NCI-H1930 (cell line): ENCODE measurements around the gene DCAF8.

ENCODE experiments used
- DNase-seq, 2 experiments: peaks; one replicate each; lab custom pipeline; 2025; lab: John Stamatoyannopoulos, UW

The DCAF8 gene

GRCh38 chr1:160204526-160205241 is 57.7 kb downstream of the DCAF8 start:
- DNase-seq = no peak

- no peak for DNase-seq
These were observed 61.6 kb downstream of the DCAF8 start for GRCh38 chr1:160200786-160201185.

GRCh38 chr1:160197231-160197630 is 65.1 kb downstream of the DCAF8 start:
- DNase-seq = no peak

GRCh38 chr1:160196143-160196542 is 66.2 kb downstream of the DCAF8 start:
- DNase-seq = no peak

GRCh38 chr1:160194737-160195059 is 67.7 kb downstream of the DCAF8 start:
- no peak for DNase-seq

GRCh38 chr1:160193832-160194736 is 68.3 kb downstream of the DCAF8 start:
- no peak for DNase-seq

GRCh38 chr1:160193091-160193819 is 69.1 kb downstream of the DCAF8 start:
- DNase-seq = peak; percentile 36 to 70

- DNase-seq = no peak
These were observed 70.1 kb downstream of the DCAF8 start for GRCh38 chr1:160192234-160192633.

GRCh38 chr1:160191756-160192155 is 70.6 kb downstream of the DCAF8 start:
- no peak for DNase-seq

GRCh38 chr1:160189649-160190625 is 72.4 kb downstream of the DCAF8 start, which contains the start of gene CASQ1:
Gene CASQ1 (plus strand): TSS chr1:160190575. CDS start chr1:160190752, 177 bp downstream.
- DNase-seq = no peak

GRCh38 chr1:160188341-160188740 is 74.0 kb downstream of the DCAF8 start:
- no peak for DNase-seq

GRCh38 chr1:160187407-160187806 is 74.9 kb downstream of the DCAF8 start:
- no peak for DNase-seq

GRCh38 chr1:160186729-160187128 is 75.6 kb downstream of the DCAF8 start:
- DNase-seq = no peak

- no peak for DNase-seq
These were observed 76.1 kb downstream of the DCAF8 start for GRCh38 chr1:160186246-160186645.

GRCh38 chr1:160179336-160179735 is 83.0 kb downstream of the DCAF8 start:
- no peak for DNase-seq

GRCh38 chr1:160178731-160179130 is 83.6 kb downstream of the DCAF8 start:
- DNase-seq = no peak

- DNase-seq = no peak
These were observed 84.7 kb downstream of the DCAF8 start for GRCh38 chr1:160177667-160178066.

GRCh38 chr1:160177231-160177630 is 85.1 kb downstream of the DCAF8 start:
- no peak for DNase-seq

GRCh38 chr1:160171980-160172379 is 90.4 kb downstream of the DCAF8 start:
- no peak for DNase-seq

- no peak for DNase-seq
These were observed 91.0 kb downstream of the DCAF8 start for GRCh38 chr1:160171354-160171753.
